ENCODE results near the gene NLRX1. TPM values are rescaled to one million over a fixed set of nuclear protein-coding genes. Genes with fewer than 3 reads are reported as not detected.

The NLRX1 gene
- total RNA-seq, 1 experiment from 2014 or later: 5.5 TPM

DNA sequence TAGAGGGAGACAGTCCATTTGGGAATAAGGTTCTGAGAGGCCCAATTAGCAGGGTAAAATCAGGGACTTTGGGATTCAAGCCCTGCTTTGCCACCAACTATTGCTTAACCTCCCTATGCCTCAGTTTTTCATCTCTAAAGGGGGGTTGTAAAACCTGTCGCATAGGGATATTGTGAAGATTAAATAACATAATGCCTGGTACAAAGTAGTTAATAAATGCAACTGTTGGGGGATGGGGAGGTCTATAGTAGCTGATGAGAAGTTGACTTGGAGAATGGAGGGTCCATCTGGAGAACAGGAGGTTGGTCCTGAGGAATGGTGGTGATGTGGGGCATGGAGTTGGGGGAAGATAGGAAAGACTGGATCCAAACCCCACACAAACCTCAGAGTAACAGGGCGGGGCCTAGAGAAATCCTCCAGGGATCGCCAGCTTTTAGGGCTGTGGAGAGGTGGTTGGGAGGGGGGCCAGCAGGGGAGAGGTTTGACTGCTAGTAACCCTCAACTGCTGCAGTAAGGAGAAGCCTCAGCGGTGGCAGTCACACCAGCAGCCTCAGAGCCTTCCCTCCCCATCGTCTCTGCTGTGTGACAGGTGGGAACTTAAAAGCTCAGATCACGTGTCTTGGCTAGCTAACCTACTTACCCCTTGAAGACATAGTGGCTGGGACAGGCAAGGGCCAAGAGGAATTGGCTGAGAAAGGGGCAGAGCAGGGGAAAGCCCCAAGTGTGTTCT lies 20.8 kb upstream of the NLRX1 start:
- H3K4me1 ChIP-seq (replicated peaks): no peaks in the 10 kb centered on the region; the same call in none of the 2 replicates
- H3K27ac ChIP-seq: no peak overlapping the region
- no peaks in the 10 kb centered on the region for H3K9me3 ChIP-seq (replicated peaks)
- H3K27me3 ChIP-seq (replicated peaks): no peaks in the 10 kb centered on the region
- DNase-seq (ENCODE audit: low read depth in 1 of 2, low spot score in 2 of 2): no peak
- H3K36me3 ChIP-seq: no peaks in the 10 kb centered on the region
- H3K4me3 ChIP-seq: no peak overlapping the region

GRCh38 chr11:119148720-119149017 lies 19.9 kb upstream of the NLRX1 start:
- H3K9me3 ChIP-seq (replicated peaks): no peaks in the 10 kb centered on the region
- no peaks in the 10 kb centered on the region; the same call in none of the 2 replicates for H3K4me1 ChIP-seq (replicated peaks)
- H3K36me3 ChIP-seq: no peaks in the 10 kb centered on the region
- no peak overlapping the region for H3K27ac ChIP-seq
- DNase-seq (ENCODE audit: low read depth in 1 of 2, low spot score in 2 of 2): peak in 1 of 2 experiments; percentile 6
- H3K4me3 ChIP-seq: peak overlapping the region; percentile 42
- H3K27me3 ChIP-seq (replicated peaks): no peaks in the 10 kb centered on the region

DNA sequence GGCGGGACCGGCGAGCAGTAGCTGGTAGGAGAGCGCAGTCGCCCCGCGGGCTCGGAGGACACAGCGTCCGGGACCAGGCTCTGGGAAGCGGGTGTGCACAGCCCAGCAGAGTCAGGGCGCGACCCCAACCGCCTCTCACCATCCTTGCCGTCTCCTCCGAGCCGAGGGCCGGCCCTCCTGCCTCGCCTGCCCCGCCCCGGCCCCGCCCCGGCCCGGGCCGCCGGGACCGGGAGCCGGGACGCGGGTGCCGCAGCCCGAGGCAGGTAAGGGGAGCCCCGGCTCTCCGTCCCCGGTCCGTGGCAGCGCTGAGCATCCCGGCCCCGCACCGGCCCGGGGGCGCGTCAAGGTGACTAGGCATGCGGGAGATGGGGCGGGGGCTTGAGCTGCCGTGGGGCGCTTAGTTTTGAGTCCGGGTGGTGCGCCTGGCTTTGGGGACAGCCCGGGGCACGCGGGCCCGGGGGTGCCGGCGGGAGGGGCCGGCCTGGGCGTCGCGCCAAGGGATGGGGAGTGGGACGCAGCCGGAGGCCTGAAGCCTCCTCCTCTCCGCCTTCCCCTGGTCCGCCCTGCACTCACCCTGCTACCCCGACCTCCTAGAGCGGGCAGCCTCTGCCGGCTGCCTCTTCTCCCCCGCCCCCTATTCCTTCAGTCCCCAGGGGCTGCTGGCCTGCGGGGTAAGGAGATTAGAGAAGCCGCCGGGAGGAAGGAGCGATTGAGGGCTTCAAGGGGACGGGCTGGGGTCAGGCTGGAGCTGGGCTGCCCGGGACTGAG lies 19.3 kb upstream of the NLRX1 start, which contains the start of gene ABCG4:
Gene ABCG4, plus strand, starts transcription at position 35 of the 768 bp plus-strand sequence. CDS start 914 bp downstream, outside the sequence.
- no peaks in the 10 kb centered on the region for H3K27me3 ChIP-seq (replicated peaks)
- no peak for DNase-seq (ENCODE audit: low read depth in 1 of 2, low spot score in 2 of 2)

DNA sequence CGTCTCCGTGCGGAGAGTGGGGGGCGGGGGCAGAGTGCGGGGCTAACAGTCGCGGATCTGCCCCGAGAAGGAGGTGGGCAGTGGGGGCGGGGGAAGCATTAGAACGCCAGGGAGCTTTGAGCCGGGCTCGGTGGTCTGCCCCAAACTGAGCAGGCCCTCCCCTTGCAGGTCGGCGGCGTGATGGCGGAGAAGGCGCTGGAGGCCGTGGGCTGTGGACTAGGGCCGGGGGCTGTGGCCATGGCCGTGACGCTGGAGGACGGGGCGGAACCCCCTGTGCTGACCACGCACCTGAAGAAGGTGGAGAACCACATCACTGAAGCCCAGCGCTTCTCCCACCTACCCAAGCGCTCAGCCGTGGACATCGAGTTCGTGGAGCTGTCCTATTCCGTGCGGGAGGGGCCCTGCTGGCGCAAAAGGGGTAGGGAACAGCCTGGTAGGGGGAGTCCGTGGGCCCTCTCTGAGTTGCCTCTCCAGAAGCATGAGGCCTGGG lies 18.7 kb upstream of the NLRX1 start:
- no peaks in the 10 kb centered on the region; the same call in none of the 2 replicates for H3K4me1 ChIP-seq (replicated peaks)
- DNase-seq (ENCODE audit: low read depth in 1 of 2, low spot score in 2 of 2): no peak
- H3K9me3 ChIP-seq (replicated peaks): no peaks in the 10 kb centered on the region
- H3K27me3 ChIP-seq (replicated peaks): no peaks in the 10 kb centered on the region
- no peaks in the 10 kb centered on the region for H3K36me3 ChIP-seq
- H3K27ac ChIP-seq: no peak overlapping the region
- no peak overlapping the region for H3K4me3 ChIP-seq

More for the DNA sequence above, 19.3 kb upstream of the NLRX1 start, which contains the start of gene ABCG4:
- Histone ChIP-seq H3K36me3 (no peaks in the 10 kb centered on the region), H3K27ac (no peak within 1 kb of the TSS), H3K4me3 (peak within 1 kb of the TSS; percentile 42), H3K4me1 (replicated peaks) (no peaks in the 10 kb centered on the region; the same call in none of the 2 replicates), H3K9me3 (replicated peaks) (no peaks in the 10 kb centered on the region)

DNA sequence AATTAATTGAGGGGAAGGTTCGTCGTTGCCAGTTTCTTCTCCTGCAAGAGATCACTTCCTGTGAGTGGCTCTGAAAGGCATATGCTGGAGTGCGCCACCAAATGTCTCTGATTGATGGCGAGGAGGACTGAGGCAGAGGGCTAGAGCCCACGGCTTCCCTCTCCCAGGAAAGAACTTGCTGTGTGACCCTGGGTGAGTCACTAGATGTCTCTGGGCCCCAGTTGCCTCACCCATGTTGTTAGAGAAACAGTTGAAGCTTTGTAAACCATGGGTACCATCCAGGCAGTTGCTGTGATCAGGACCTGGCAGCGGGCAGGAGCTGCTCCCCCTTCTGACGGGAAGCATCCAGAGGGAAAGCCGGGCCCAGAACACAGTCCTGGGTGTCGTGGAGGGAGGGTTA lies 16.5 kb upstream of the NLRX1 start:
- no peak for DNase-seq (ENCODE audit: low read depth in 1 of 2, low spot score in 2 of 2)
- no peak overlapping the region for H3K27ac ChIP-seq

DNA sequence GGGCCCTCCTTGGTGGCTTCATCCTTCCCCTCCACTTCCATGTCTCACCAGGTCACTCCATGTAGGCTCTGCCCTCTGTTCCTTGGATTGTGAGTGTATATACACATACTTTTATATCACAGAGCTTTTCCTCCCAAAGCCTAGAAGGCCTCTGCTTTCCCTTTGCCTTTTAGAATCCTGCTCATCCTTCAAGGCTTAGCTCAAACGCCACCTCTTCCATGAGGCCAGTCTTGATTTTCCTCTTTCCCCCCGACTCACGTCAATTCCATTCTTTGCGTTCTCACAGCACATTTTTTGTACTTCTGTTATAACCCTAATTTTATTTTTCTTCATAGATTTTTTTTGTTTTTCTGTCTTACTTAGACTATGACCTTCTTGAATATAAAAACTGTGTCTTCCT lies 15.9 kb upstream of the NLRX1 start:
- no peaks in the 10 kb centered on the region for H3K9me3 ChIP-seq (replicated peaks)
- H3K27ac ChIP-seq: no peak overlapping the region
- no peaks in the 10 kb centered on the region for H3K36me3 ChIP-seq
- H3K4me3 ChIP-seq: no peak overlapping the region
- no peaks in the 10 kb centered on the region; the same call in none of the 2 replicates for H3K4me1 ChIP-seq (replicated peaks)
- no peaks in the 10 kb centered on the region for H3K27me3 ChIP-seq (replicated peaks)
- no peak for DNase-seq (ENCODE audit: low read depth in 1 of 2, low spot score in 2 of 2)

More for the DNA sequence above, 16.5 kb upstream of the NLRX1 start:
- Histone ChIP-seq H3K36me3 (no peaks in the 10 kb centered on the region), H3K27me3 (replicated peaks) (no peaks in the 10 kb centered on the region), H3K4me3 (no peak overlapping the region), H3K4me1 (replicated peaks) (no peaks in the 10 kb centered on the region; the same call in none of the 2 replicates), H3K9me3 (replicated peaks) (no peaks in the 10 kb centered on the region)

DNA sequence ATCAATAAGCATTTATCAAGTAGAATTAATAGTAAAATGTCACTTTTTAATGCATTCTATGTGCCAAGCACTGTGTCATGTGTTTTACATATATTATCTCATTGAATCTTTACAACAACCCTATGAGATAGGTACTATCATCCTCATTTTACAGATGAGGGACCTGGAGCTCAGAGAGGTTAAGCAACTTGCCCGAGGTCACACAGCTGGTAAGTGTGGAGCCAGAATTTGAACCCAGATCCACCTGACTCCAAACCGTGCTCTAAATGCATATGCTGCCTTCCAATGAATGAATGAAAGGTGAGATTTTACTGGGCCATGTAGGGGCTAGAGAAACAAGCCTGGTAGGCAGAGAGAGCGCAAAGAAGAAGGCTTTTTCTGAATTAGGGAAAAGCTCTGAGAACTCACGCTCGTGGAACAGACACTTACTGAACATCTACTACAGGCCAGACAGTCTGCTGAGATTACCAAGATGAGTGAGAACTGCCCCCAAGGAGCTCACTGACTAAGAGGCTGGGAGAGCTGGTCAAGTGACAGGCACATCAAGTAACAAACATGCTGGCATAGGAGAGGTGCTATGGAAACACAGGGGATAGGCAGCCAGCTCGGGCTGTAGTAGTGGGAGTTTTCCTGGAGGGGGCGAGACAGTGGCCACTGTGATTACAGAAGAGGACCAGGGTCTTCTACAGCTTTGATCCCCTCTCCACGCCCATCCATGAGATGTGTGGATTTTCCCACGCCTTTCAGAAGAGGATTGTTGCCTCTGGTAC lies 15.3 kb upstream of the NLRX1 start:
- H3K4me3 ChIP-seq: no peak overlapping the region
- no peaks in the 10 kb centered on the region for H3K36me3 ChIP-seq
- no peak overlapping the region for H3K27ac ChIP-seq
- no peaks in the 10 kb centered on the region; the same call in none of the 2 replicates for H3K4me1 ChIP-seq (replicated peaks)
- H3K9me3 ChIP-seq (replicated peaks): no peaks in the 10 kb centered on the region
- no peak for DNase-seq (ENCODE audit: low read depth in 1 of 2, low spot score in 2 of 2)
- H3K27me3 ChIP-seq (replicated peaks): no peaks in the 10 kb centered on the region

GRCh38 chr11:119154178-119154577 lies 14.3 kb upstream of the NLRX1 start:
- Histone ChIP-seq H3K36me3 (no peaks in the 10 kb centered on the region), H3K27me3 (replicated peaks) (no peaks in the 10 kb centered on the region), H3K4me1 (replicated peaks) (no peaks in the 10 kb centered on the region; the same call in 1 of the 2 replicates), H3K9me3 (replicated peaks) (no peaks in the 10 kb centered on the region), H3K27ac (no peak overlapping the region), H3K4me3 (no peak overlapping the region)
- DNase-seq (ENCODE audit: low read depth in 1 of 2, low spot score in 2 of 2): no peak

DNA sequence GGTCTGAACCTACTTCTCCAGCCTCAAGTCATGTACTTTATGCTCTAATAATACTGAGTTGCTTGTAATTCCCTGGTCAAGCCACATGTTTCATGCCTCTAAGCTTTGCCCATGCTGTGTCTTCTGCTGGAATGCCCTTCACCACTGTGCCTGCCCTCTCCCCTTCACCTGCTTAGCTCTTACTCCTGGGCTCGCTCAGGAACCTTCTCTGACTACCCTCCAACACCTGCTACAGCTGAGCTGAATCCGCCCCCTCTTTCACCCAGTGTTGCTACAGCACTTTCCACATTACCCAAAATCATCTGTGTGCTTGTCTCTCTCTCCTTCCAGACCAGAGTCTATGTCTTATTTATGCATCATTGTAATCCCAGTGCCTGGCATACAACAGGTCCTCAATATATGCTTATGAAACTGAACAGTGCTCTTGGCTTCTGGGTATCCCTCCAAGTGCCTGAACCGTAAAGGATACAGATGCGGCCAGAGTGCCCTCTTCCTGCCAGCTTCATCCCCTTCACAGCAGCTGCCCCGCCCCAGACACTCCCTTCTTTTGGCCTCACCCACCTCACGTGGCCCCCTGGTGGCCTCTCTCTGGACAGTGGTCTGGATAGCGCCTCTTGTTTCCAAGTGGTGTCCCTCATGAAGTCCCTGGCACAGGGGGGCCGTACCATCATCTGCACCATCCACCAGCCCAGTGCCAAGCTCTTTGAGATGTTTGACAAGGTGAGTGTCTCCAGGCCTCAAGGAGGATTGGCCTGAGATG lies 12.6 kb upstream of the NLRX1 start:
- Histone ChIP-seq H3K27me3 (replicated peaks) (no peaks in the 10 kb centered on the region), H3K9me3 (replicated peaks) (no peaks in the 10 kb centered on the region), H3K4me1 (replicated peaks) (no peaks in the 10 kb centered on the region), H3K27ac (no peak overlapping the region), H3K4me3 (no peak overlapping the region), H3K36me3 (no peaks in the 10 kb centered on the region)
- peak; percentile 14 to 53 for DNase-seq (ENCODE audit: low read depth in 1 of 2, low spot score in 2 of 2)

GRCh38 chr11:119156496-119156895 lies 12.0 kb upstream of the NLRX1 start:
- no peaks in the 10 kb centered on the region for H3K27me3 ChIP-seq (replicated peaks)
- no peak overlapping the region for H3K4me3 ChIP-seq
- H3K27ac ChIP-seq: no peak overlapping the region
- no peaks in the 10 kb centered on the region for H3K4me1 ChIP-seq (replicated peaks)
- no peak for DNase-seq (ENCODE audit: low read depth in 1 of 2, low spot score in 2 of 2)
- no peaks in the 10 kb centered on the region for H3K9me3 ChIP-seq (replicated peaks)
- H3K36me3 ChIP-seq: no peaks in the 10 kb centered on the region

DNA sequence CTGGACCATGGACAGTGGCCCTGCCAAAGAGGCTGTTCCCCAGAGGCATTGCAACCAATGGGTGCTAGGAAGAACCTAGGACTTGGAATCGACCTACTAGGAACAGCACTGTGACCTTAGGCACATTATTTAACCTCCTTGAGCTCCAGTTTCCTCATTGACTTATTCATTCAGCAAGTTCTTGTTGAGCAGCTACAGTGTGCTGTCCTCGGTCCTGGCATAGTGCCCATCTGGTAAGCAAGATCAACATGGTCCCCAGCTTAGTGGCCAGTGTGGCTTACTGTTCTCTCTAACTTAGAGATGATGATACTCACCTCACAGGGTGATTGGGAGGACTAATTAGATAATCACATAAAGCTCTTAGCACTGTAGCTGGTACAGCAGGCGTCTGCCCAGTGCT lies 11.5 kb upstream of the NLRX1 start:
- Histone ChIP-seq H3K27ac (no peak overlapping the region), H3K36me3 (no peaks in the 10 kb centered on the region), H3K4me3 (no peak overlapping the region), H3K4me1 (replicated peaks) (no peaks in the 10 kb centered on the region), H3K9me3 (replicated peaks) (no peaks in the 10 kb centered on the region), H3K27me3 (replicated peaks) (no peaks in the 10 kb centered on the region)
- DNase-seq (ENCODE audit: low read depth in 1 of 2, low spot score in 2 of 2): no peak

DNA sequence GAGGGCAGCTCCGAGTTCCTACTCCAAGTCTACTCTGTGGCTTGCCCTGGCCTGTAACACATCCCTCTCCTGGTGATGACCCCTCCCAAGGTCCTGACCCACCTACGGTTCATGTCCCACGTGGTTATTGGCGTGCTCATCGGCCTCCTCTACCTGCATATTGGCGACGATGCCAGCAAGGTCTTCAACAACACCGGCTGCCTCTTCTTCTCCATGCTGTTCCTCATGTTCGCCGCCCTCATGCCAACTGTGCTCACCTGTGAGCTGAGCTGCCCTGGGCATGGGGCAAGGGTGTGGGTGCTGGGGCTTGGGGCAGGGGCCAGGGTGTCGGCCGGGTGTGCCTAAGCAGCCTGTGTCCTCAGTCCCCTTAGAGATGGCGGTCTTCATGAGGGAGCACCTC lies 10.1 kb upstream of the NLRX1 start:
- H3K4me1 ChIP-seq (replicated peaks): no peaks in the 10 kb centered on the region
- no peak for DNase-seq (ENCODE audit: low read depth in 1 of 2, low spot score in 2 of 2)
- no peaks in the 10 kb centered on the region for H3K9me3 ChIP-seq (replicated peaks)
- H3K27me3 ChIP-seq (replicated peaks): no peaks in the 10 kb centered on the region
- H3K4me3 ChIP-seq: no peak overlapping the region
- no peak overlapping the region for H3K27ac ChIP-seq
- no peaks in the 10 kb centered on the region for H3K36me3 ChIP-seq

DNA sequence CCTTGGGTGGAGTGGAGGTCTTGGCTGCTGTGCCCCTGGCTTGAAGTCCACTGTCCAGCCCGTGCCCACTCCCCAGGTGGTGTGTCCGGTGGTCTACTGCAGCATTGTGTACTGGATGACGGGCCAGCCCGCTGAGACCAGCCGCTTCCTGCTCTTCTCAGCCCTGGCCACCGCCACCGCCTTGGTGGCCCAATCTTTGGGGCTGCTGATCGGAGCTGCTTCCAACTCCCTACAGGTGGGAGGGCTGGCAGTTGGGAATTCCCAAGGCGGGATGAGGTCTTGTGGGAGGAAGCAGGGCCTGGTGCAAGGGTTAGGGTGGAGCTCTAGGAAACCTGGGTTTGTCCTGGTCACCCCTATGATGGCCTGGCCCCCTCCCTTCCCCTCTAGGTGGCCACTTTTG lies 8.4 kb upstream of the NLRX1 start:
- Histone ChIP-seq H3K4me3 (no peak overlapping the region), H3K27me3 (replicated peaks) (no peaks in the 10 kb centered on the region), H3K9me3 (replicated peaks) (no peaks in the 10 kb centered on the region), H3K4me1 (replicated peaks) (no peaks in the 10 kb centered on the region), H3K36me3 (no peaks in the 10 kb centered on the region), H3K27ac (no peak overlapping the region)
- no peak for DNase-seq (ENCODE audit: low read depth in 1 of 2, low spot score in 2 of 2)

Measured in SJSA1 (cell line).